Cerebellar nuclear complex (tissue), 1 donor: ENCODE measurements around the gene WASHC2C.
"Not testable (repeated sequence)": the region's sequence is repeated elsewhere in the genome, so short reads cannot be mapped to it uniquely, and the experiment has no call there.

Experiments
- DNase-seq, 2 experiments: peaks; one replicate each; lab custom pipeline; 2025; lab: John Stamatoyannopoulos, UW

The WASHC2C gene, protein sequence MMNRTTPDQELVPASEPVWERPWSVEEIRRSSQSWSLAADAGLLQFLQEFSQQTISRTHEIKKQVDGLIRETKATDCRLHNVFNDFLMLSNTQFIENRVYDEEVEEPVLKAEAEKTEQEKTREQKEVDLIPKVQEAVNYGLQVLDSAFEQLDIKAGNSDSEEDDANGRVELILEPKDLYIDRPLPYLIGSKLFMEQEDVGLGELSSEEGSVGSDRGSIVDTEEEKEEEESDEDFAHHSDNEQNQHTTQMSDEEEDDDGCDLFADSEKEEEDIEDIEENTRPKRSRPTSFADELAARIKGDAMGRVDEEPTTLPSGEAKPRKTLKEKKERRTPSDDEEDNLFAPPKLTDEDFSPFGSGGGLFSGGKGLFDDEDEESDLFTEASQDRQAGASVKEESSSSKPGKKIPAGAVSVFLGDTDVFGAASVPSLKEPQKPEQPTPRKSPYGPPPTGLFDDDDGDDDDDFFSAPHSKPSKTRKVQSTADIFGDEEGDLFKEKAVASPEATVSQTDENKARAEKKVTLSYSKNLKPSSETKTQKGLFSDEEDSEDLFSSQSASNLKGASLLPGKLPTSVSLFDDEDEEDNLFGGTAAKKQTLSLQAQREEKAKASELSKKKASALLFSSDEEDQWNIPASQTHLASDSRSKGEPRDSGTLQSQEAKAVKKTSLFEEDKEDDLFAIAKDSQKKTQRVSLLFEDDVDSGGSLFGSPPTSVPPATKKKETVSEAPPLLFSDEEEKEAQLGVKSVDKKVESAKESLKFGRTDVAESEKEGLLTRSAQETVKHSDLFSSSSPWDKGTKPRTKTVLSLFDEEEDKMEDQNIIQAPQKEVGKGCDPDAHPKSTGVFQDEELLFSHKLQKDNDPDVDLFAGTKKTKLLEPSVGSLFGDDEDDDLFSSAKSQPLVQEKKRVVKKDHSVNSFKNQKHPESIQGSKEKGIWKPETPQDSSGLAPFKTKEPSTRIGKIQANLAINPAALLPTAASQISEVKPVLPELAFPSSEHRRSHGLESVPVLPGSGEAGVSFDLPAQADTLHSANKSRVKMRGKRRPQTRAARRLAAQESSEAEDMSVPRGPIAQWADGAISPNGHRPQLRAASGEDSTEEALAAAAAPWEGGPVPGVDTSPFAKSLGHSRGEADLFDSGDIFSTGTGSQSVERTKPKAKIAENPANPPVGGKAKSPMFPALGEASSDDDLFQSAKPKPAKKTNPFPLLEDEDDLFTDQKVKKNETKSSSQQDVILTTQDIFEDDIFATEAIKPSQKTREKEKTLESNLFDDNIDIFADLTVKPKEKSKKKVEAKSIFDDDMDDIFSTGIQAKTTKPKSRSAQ (N-terminal part only)

DNA sequence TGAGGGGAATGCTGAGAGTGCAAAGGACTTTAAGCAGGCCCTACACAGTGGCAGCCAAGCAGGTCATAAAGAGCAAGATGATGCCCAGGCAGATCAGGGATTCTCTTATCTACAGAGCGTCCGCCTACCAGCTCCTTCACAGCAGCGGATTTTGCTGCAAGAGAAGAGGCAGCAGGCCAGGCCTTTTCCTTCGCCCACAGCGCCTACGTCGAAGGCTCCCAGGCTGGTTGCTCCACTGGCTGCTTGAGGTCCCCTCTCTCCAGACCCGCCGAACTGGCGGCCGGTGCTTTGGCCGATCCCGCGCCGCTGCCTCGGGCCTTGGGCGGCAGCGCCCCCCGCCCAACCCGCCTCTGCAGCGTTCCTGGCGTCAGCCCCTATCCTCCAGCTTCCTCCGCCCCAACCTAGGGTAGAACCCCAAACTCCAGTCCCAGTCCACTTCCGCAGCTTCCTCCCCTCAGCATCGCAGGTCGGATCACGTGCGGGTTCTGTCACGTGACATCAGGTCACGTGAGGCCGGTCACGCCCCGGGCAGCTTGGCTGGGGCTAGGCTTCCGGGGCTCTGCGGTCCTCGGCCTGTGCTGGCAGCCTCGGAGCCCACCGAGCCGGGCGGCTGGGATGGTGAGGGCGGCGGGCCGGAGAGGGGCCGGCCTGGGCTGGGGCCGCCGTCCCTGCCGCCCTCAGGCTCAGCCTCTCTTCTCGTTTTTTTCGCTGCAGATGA lies at the start of gene WASHC2C:
Gene WASHC2C (plus strand): TSS at position 564 of the 718 bp plus-strand sequence. CDS start 52 bp downstream, at position 616.
- DNase-seq = peak; percentile 21 to 28

DNA sequence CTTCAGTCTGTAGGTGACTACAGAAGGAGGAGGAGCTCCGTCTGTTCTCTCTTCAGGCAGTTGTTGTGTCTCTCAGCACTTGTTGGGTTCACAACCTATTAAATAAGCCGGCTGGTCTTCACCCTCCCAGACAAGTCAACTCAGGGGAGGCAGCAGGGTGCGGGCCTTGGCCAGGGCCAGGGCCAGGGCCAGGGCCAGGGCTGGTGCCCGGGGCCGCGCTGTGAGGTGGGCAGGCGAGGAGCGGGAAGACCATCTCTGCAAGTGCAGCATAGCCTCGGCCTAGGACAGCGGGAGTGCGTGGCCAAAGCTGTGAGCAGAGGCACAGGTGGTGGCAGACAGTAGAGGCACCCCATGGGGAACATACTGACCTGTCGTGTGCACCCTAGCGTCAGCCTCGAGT lies 48.6 kb upstream of the WASHC2C start:
- not testable (repeated sequence) for DNase-seq

DNA sequence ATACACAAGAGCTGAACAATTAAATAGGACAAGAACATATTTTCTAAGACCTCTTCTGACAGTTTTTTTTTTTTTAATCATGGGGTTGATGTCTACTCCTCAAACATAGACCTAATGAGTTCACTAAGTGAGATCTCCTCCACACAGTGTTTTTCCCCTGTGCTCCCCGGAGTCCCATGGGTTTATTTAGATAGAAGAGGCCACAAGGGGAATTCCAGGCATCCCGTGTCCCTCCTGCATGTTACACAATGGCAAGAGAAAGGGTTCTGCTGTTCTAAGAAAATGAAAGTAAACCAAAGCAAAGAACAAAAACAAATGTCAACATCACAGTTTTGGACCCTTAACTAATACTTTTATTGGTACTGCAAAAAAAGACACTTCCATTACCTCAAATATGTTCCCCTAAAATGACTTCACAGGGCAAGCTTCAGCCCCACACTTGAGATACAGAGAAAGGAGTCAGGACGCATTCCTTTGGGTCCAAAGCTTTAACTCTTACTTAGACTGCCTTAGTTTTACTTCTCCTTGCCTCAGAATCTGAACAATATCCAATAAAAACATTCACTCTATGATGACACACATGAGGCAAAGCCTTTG lies 16.8 kb upstream of the WASHC2C start:
- not testable (repeated sequence) for DNase-seq

DNA sequence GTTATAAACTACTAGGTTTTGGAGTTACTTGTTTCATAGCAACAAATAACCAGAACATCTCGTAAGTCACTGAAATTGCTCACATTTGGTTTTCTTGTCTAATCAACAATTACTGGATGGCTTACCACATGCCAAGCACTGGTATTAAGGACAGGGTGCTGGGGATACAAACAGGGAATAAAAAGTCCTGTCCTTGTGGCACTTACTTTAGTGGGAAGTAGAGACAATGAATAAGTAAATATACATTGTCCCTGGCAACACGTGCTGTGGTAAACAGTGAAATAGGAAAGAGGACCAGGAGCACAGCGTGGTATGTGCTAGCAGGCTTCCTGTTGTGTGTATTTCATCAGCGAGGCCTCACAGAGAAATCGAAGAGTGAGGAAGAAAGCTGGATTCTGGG lies 15.8 kb upstream of the WASHC2C start:
- not testable (repeated sequence) for DNase-seq

DNA sequence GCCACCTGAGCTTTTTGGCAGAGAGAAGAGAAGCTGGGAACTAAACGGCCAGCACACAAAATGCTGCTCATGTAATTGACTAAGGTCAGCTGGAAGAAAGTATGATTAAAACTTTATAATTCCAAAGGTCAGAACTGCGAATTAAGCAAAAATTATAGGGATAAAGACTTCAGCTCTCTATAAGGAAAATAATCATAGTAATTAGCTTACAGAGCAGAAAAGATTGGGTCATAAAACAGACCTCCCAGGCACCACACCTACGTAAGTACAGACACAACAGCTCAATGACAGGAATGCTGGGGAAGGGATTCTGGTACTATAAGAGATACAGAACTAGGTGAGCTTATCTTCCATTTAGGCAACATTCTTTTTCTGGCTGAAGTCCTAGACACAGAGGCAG lies 10.0 kb upstream of the WASHC2C start:
- DNase-seq = not testable (repeated sequence)

DNA sequence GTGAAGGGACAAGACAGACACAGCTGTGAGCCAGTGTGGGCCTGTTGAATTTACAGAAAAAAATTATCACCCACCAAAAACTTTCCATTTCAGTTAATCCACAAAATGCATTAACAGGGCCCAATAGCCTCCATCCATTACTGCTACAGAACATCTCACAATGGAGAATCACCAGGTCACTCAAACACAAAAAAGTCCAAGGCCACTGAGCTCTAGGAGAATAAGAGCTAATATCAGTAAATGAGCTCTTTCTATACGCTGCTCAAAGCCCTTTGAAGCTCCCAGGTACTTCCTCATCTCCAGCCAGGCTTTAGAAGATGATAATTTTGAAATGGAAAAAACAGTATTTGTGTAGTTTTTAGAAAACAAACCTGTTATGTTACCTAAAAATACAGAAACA lies 9.4 kb upstream of the WASHC2C start:
- not testable (repeated sequence) for DNase-seq

DNA sequence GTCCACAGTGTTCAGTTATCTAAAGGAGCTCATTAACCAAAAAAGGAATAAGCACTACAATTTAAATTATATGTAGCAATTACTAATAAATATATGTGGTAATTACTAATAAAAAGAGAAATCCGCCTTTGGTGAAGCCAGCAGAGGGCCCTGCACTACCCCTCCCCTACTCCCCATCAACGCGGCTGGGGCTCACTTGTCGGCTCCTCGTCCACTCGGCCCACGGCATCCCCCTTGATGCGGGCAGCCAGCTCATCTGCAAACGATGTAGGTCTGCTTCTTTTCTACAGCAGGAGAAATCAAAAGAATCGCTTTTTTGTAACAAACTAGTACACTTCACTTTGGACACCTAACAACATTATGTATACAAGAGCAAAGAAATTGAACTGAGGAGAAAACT lies 5.6 kb upstream of the WASHC2C start:
- DNase-seq = not testable (repeated sequence)

DNA sequence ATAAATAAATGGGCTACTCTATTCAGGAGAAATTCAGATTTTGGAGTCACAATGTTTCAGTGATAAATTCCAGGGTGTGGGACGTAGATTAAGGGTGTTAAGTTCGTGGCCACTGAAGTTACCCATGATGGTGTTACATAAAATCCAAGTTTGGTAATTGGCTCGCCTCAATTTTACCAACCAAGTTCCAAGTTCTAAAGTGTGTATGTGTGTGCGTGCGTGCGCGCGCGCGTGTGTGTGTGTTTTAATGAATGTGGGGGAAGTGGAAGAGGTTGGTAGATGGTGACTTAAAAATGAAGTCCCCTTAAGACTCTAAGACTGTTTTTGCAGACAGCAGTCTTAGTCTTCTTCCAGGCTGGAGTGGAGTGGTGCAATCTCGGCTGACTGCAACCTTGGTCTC lies 3.2 kb upstream of the WASHC2C start:
- DNase-seq = not testable (repeated sequence)

DNA sequence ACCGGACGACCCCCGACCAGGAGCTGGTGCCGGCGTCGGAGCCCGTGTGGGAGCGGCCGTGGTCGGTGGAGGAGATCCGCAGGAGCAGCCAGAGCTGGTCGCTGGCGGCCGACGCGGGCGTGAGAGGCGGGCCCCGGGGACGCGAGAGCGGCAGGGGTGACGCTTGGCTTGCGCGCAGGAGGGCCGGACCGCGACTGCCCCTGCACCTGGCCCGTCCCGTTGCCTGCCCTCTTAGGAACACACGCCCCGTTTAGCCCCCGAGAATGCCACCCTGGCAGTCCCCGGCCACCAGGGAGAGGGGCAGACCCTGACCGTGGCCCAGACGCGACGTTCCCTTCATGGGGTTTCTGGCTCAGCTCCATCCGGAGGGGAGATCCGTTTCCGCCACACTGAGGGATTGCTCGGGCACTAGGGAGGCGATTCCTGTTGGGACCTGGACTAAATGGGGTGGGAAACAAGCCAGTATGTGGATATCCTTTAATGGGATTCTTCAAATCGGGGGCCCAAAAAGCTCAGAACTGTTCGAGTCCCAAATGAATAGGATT lies 427 bp downstream of the WASHC2C start:
- not testable (repeated sequence) for DNase-seq

DNA sequence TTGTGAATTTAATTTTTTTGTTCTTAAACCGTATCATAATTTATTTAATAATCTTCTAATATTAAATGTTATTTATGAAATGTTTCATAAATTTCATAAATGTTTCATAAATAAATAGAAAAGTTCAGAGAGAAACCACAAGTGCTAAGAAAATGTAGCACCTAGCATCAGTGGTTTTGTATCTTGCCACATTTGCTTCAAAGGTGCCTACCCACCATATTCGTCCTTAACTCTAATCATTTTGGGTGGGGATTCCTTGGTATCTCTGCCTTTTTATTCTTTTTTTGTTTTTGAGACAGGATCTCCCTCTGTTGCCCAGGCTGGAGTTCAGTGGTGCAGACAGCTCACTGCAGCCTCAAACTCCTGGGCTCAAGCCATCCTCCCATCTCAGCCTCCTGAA lies 7.4 kb downstream of the WASHC2C start:
- DNase-seq = not testable (repeated sequence)

DNA sequence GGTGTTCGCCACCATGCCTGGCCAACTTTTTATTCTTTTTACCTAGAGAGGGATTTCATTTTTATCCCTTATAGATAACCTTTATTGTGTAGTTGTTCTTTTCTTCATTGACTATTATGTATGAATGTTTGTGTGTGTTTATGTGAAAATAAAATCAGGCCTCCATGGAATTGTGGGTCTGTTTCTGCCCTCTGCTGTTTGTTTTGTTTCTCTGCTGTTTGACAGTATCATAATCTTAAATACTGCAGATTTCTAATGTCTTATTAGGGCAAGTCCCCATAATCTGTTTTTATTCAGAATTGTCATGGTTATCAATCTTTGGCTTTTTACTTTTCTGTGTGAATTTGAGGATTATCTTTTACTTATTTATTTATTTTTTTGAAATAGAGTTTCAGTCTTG lies 7.8 kb downstream of the WASHC2C start:
- DNase-seq = not testable (repeated sequence)

DNA sequence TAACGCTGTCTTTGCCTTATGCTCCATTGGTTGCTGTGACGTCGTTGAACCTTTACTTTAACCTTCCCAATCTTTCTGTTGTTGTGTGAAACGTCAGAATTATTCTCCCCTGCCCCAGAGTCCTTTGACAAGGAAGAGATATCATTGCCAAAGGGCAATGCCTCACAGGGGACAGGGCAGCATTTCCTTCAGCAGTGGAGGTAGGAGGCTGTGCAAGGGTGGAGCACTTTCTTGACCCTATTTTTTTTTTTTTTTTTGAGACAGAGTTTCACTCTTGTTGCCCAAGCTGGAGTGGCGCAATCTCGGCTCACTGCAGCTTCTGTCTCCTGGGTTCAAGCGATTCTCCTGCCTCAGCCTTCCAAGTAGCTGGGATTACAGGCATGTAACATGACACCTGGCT lies 14.5 kb downstream of the WASHC2C start:
- not testable (repeated sequence) for DNase-seq

DNA sequence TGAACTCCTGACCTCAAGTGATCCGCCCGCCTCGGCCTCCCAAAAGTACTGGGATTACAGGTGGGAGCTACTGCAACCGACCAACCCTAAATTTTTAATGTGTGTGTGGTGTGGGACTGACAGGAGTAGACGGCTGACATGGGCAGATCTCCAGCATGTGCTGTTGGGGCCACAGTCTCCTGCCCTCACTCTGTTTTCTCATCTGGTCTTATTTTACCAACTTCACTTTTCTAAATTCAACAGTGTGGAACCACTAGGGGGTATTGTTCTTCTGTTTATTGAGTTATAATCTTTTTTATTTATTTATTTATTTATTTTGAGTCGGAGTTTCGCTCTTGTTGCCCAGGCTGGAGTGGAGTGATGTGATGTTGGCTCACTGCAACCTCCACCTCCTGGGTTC lies 14.9 kb downstream of the WASHC2C start:
- not testable (repeated sequence) for DNase-seq

DNA sequence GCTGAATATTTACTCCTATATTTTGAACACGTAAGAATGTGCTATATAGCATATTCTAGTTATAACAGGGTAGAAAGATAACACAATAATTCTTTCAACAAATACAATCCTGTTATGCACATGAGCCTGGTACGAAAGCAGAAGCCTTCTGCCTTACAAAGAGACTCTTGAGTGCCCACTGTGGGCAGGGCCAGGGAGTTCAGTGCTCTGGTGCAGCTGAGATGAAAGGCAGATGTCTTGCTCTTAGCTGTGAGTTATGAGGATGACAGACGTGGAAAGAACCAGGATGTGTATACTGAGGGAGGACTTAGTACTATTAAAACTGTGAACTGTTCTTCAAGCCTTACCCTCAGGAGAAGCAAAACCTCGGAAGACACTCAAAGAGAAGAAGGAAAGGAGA lies 24.1 kb downstream of the WASHC2C start:
- DNase-seq = not testable (repeated sequence)

DNA sequence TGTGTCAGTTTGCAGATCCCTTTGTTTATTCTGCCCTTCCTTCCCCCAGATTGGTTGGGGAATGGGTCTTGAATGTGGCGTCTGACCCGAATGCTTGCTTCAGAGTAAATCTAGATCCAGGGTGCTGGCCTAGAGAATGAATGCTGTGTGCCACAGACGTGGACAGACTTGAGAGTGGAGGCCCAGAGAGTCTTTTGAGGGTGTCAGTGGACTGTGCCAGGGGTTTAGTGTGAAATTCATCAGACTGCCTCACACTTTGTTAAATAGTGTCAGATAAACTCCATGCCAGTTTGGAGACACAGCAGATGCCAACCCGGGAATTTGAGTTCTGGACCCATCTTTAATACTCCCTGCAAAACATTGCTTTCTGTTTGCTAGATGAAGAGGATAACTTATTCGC lies 25.1 kb downstream of the WASHC2C start:
- DNase-seq = not testable (repeated sequence)

DNA sequence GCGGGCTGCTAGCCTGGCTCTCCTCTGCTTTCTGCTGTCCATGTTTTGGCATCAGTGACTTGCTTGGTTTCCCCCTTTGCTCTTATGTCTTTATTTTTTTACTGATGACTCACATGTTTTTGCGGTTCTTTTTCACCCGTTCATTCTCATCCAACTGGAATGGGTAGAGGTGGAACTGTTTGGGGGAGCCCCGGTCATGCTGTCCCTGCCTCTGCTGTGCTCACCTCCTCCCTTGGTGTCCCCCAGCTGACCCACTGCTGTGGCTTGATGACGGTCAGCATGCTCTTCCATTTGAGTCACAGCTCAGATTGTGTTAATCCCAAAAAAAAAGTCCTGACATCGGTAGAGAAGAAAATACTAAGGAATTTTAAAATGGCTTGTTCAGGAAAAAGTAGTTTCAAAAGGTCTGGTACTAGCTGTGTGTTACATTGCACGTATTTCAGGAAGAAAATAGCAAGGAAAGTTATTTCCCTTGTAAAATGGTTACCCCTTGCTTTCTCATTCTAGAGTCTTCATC lies 27.0 kb downstream of the WASHC2C start:
- DNase-seq = not testable (repeated sequence)

DNA sequence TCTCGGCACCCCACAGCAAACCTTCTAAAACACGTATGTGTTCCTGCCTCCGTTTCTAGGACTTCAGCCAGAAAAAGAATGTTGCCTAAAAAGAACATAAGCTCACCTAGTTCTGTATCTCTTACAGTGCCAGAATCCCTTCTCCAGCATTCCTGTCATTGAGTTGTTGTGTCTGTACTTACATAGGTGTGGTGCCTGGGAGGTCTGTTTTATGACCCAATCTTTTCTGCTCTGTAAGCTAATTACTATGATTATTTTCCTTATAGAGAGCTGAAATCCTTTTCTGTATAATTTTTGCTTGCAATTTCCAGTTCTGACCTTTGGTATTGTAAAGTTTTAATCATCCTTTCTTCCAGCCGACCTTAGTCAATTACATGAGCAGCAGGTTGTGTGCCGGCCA lies 28.0 kb downstream of the WASHC2C start:
- DNase-seq = not testable (repeated sequence)

DNA sequence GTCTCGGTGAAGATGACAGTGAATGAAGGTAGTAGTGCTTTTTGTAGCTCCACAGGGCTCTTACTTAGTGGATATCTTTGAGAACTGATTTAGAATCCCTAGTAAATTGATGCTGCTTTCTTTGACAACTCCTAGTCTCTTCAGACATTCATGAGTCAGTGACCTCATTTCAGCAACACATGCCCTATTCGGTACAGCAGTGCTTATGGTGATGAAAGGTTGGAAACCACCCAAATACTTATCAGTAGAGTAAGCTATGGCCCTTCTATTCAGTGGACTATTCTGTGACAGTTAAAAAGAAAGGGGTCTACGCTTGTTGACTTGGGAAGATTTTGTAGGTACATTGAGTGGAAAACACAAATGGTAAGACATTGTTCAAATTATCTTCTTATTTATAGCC lies 29.0 kb downstream of the WASHC2C start:
- DNase-seq = not testable (repeated sequence)

DNA sequence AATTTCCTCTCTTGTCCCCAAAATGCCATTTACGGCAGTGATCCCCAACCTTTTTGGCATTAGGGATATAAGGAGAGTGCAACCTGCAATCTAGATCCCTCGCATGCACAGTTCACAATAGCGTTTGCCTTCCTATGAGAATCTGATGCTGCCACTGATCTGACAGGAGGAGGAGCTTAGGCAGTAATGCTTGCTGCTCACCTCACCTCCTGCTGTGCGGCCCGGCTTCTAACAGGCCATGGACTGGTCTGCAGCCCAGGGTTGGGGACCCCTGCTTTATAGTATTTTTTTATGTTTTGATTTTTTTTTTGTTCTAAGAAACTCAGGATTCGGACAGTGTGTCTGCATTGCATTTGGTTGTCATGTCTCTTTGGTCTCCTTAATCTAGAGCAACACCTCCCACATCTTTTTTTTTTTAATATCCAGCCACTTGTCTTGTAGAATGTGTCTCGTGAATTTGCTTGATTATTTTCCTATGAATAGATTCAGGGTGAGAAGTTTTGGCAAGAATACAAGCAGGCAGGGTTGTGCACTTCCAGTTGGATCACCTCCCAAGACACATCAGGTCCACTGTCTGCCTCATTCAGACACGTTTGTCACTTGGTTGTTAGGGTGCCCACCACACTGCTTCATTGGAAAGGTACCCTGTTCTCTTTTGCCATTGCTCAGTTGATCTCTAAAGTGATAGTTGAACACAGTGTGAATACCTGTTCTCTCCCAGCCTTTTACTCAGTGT lies 30.8 kb downstream of the WASHC2C start:
- not testable (repeated sequence) for DNase-seq
